Thoracic aorta endothelial cell (primary cell): Measurements from ENCODE around the gene CCDC122. TPM values are rescaled to one million over a fixed set of nuclear protein-coding genes. Genes with fewer than 3 reads are reported as not detected.

Experiments used
- small RNA-seq: library from RNA; depleted of rRNA; stranded (forward); fragments of <200 nt; gene quantifications from one replicate; pipeline ENCODE3, GENCODE V24; 2012
- total RNA-seq: library from RNA; depleted of rRNA; stranded (reverse); fragments of >200 nt; gene quantifications from 2 replicates; pipeline ENCODE4 v1.2.3, GENCODE V29; 2012

Gene CCDC122
- total RNA-seq: 3.6 and 7.6 TPM in 2 replicates

DNA sequence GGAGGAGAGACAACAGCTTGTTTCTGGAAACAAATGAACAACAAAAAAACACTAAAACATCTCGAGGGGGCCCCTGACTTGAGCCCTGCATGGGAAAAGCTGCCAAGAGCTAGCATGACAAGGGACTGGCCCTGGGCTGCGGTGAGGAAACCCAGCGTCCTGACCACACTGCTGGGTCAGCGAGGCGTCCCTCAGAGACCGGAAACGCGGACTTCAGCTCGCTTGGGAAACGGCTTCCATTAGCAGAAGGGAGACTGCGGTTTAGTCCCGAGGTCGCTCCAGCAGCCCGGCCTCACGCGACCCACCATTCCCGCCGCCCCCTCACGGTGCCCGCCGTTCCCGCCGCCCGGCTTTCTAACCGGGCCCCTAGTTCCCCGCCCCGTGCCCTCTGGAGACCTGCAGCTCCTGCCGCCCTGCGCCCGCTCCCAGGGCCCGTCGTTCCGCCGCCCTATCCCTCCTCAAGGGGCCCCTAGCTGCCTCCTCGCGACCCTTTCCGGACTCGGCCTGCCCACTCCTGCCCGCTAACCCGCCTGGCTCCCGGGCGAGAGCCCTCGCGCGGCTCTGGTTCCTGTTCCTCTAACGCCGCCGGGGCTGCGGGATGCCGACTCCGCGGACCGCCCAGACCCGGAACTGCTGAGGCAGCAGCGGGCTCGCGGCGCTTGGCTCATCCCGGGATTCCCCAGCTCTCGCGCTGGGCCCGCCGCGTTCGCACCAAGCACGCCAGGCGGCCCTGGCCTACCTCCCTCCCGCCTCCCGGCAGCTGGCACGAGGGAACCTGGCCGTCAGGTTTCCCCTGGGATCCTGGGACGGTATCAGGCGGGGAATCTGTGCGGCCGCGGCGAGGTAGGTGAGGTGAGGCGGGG, at the start of gene CCDC122:
CCDC122 (minus strand) TSS at position 849 of the 863 bp plus-strand sequence. CDS start 10,364 bp downstream, outside the sequence.

DNA sequence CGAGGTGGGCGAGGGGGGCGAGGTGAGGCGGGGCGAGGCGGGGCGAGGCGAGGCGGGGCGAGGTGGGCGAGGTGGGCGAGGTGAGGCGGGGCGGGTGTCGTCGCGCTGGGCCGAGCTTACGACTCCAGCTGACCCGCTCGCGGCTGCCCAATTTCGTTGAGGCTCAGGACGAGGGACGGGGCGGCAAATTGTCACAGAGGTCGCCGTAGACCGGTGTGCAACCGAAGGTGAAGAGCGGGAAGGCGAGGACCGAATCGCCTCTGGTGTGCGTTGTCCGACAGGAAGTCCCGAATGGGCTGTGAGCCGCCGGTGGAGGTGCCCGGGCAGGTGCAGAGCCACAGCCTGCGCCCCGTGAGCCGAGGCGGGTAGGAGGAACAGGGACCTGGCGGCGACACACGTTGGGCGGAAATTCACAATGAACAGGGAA, 228 bp upstream of the CCDC122 start, which contains the start of gene LACC1:
LACC1 (plus strand) TSS at position 150 of the 427 bp plus-strand sequence. CDS start 1,082 bp downstream, outside the sequence.

DNA sequence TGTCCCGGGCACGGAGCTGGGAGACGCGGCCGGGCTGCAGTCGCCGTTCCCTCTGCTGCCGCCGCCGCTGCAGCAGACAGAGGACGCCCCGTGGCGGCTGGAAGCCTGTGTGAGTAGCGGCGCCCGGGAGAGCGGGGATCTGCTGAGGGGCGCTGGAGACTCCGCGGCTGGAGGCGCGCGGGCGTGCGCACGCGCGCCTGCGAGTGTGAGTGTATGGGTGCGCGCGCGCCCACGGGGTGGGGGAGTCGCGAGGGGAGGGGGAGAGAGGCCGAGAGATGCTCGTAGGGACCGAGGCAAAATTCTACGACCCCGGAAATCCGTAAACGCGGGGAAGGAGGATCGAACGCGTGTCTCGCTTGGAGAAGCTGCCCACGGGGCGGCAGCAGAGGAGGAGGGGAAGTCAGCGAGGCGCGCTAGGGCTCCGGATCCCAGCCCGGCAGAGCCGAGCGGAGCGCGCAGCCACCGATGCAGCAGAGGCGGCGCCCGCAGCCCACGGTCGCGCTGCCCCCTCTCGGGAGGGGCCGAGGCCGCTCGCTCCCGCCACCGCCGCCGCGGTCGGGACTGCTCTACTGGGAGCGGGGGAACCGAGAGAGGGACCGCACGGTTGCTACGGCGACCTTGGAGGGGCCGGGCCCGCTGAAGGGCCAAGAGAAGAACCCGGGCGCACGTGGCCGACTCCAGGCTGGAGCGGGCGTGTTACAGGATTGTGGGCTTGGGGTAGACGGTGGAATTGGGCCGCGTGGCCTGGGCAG, 92.6 kb downstream of the CCDC122 start, which contains the start of gene ENOX1:
ENOX1 (minus strand) TSS at position 207 of the 752 bp plus-strand sequence.

Small RNA genes within 50 kb of the gene (small RNA-seq; reads per million reads assigned to genes)
- gene AL162713.1: not detected

Other genes starting within 250 kb of the CCDC122 start
- gene ENOX1, start 92.8 kb downstream of the CCDC122 start, total RNA-seq: 2.8 and 11.0 TPM in 2 replicates
- gene LACC1, start 164 bp upstream of the CCDC122 start, total RNA-seq: 14.8 and 15.0 TPM in 2 replicates